NT2/D1 (cell line): ENCODE measurements around the gene CENPV.
"Not testable (repeated sequence)": the region's sequence is repeated elsewhere in the genome, so short reads cannot be mapped to it uniquely, and the experiment has no call there.

Experiments
- YY1 ChIP-seq: IDR thresholded peaks from 2 replicates; pipeline ENCODE4 v1.6.1; 2011; ENCODE audit not compliant: insufficient read length, insufficient read depth
- ZNF274 ChIP-seq: IDR thresholded peaks from 2 replicates; pipeline ENCODE4 v1.6.1; 2011; ENCODE audit warnings: mild to moderate bottlenecking, low read depth, low read length

GRCh38 chr17:16392491-16392890 is 39.2 kb upstream of the CENPV start:
- TF ChIP-seq YY1, ZNF274: not testable (repeated sequence)
